ENCODE measurements around the gene BFSP2.

DNA sequence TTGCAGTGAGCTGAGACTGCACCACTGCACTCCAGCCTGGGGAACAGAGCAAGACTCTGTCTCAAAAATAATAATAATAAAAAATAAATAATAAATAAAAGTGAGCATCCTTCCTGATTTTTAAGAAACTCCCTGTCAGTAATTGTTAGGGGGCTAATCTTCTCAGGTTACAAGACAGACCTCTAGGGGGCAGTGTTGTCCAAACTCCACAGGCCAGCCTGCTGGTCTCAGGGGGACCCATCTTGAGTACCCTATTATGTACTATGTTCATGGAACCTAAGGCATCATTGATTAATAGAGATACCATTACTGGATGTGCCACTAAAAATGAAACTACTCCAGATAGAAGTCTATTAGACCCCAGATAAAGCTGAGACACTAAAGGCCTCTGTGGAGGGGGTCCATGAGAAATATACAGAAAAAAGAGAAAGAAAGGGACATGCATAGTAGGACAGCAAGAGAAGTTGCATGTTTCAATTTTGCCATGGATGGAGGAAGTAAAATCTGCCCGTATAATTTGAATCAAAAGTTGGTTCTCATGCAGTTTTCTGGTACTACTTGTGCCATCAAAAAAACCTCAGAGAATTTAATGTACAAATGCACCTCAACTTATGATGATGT, 88.2 kb downstream of the BFSP2 start:
- TF ChIP-seq POLR2AphosphoS5 (IDR thresholded peaks at IDR 0.05) (no peak), POLR2A (IDR thresholded peaks at IDR 0.05) (no peak)
